Neutrophil (primary cell): ENCODE results near the gene SEPHS1.
"Not testable (repeated sequence)": the region's sequence is repeated elsewhere in the genome, so short reads cannot be mapped to it uniquely, and the experiment has no call there.

Source experiments
- H3K27ac ChIP-seq: fragments of 200-600 bp; sonication (generic); 2 replicates; pipeline ENCODE4 v1.5.1; 2016; ENCODE audit warnings: mild to moderate bottlenecking, moderate library complexity
- H3K27me3 ChIP-seq: fragments of 200-600 bp; sonication (generic); 2 replicates; pipeline ENCODE4 v1.6.0; 2016; ENCODE audit warnings: mild to moderate bottlenecking
- H3K36me3 ChIP-seq: fragments of 200-600 bp; sonication (generic); 2 replicates; pipeline ENCODE4 v1.5.1; 2017
- H3K4me1 ChIP-seq, 2 experiments: fragments of 200-600 bp in 1 of 2; sonication (generic) in 1 of 2; 1 replicate in 1 of 2; 2 replicates in 1 of 2; pipeline versions ENCODE4 v1.5.1 to v1.6.1; 2013 to 2016; ENCODE audit warnings: low read depth in 1 of 2, low read length in 1 of 2, mild to moderate bottlenecking in 1 of 2, moderate library complexity in 1 of 2; ENCODE audit not compliant: control insufficient read depth in 1 of 2, insufficient read depth in 1 of 2
- H3K4me3 ChIP-seq, 2 experiments: fragments of 200-600 bp in 1 of 2; sonication (generic) in 1 of 2; 1 replicate in 1 of 2; 2 replicates in 1 of 2; pipeline ENCODE4 v1.5.1; 2013 to 2016; ENCODE audit warnings: low read depth in 1 of 2, low read length in 1 of 2, mild to moderate bottlenecking in 1 of 2, moderate library complexity in 1 of 2
- H3K9me3 ChIP-seq: fragments of 200-600 bp; sonication (generic); 2 replicates; pipeline ENCODE4 v1.5.1; 2016
- CTCF ChIP-seq: fragments of 200-600 bp; sonication (generic); IDR thresholded peaks from 2 replicates; pipeline ENCODE4 v1.5.1; 2016; ENCODE audit warnings: antibody characterized with exemption

Gene SEPHS1

DNA sequence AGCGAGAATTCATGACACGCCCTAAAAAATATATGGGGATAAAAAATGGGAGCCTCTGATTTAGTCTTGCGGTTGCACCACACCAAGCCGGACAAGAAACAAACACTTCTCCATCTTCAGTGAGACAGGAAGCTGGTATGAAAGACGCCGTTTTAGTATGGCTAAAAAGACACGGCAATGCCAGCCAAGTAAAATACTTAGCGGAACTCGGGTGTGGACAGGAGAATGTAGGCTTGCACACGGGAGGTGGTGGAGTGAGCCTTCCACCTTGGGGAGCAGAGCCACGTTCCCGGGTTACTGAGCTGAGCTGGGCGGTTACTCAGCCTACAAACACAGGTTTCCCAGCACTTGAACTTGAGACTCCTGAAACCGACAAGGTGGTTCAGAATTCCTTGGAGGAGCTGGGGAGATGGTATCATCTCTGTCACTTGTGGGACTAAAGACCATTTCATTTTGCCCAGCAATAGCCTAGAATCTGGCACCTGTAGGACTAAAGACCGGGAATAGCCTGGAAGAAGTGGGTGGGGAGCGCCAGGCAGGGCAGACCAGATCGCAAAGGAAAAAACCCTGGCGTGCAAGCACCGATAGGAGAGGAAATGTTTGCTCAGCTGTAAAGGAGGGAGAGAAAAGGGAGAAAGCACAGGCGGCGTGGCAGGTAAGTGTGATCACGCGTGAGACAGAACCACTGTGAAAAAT is 34.8 kb upstream of the SEPHS1 start:
- H3K9me3 ChIP-seq, result no peaks in the 10 kb centered on the region
- no peak for TF ChIP-seq CTCF
- no peak overlapping the region for H3K27ac ChIP-seq
- peaks cover 60% of the 10 kb centered on the region for H3K27me3 ChIP-seq
- H3K36me3 ChIP-seq, result no peaks in the 10 kb centered on the region
- no peak overlapping the region for H3K4me3 ChIP-seq
- no peaks in the 10 kb centered on the region for H3K4me1 ChIP-seq

GRCh38 chr10:13379061-13379460 is 31.0 kb upstream of the SEPHS1 start:
- not testable (repeated sequence) for H3K27ac ChIP-seq, H3K36me3 ChIP-seq, H3K4me1 ChIP-seq, H3K9me3 ChIP-seq, H3K4me3 ChIP-seq
- peaks cover 38% of the 10 kb centered on the region for H3K27me3 ChIP-seq

GRCh38 chr10:13376746-13377145 is 28.7 kb upstream of the SEPHS1 start:
- Histone ChIP-seq H3K9me3 (no peaks in the 10 kb centered on the region), H3K4me1 (no peaks in the 10 kb centered on the region), H3K27me3 (peaks cover 15% of the 10 kb centered on the region), H3K36me3 (no peaks in the 10 kb centered on the region), H3K27ac (no peak overlapping the region), H3K4me3 (no peak overlapping the region)
- no peak for TF ChIP-seq CTCF

GRCh38 chr10:13376297-13376696 is 28.2 kb upstream of the SEPHS1 start:
- H3K27me3 ChIP-seq, result peaks cover 10% of the 10 kb centered on the region
- no peak overlapping the region for H3K4me3 ChIP-seq
- H3K4me1 ChIP-seq, result no peaks in the 10 kb centered on the region
- no peak for TF ChIP-seq CTCF
- H3K27ac ChIP-seq, result no peak overlapping the region
- H3K9me3 ChIP-seq, result no peaks in the 10 kb centered on the region
- H3K36me3 ChIP-seq, result no peaks in the 10 kb centered on the region

GRCh38 chr10:13375791-13376190 is 27.7 kb upstream of the SEPHS1 start:
- Histone ChIP-seq H3K27me3 (peaks cover 5% of the 10 kb centered on the region), H3K4me1 (no peaks in the 10 kb centered on the region), H3K9me3 (no peaks in the 10 kb centered on the region), H3K36me3 (no peaks in the 10 kb centered on the region), H3K27ac (no peak overlapping the region), H3K4me3 (no peak overlapping the region)
- TF ChIP-seq CTCF, result no peak

- Histone ChIP-seq H3K36me3 (no peaks in the 10 kb centered on the region), H3K27ac (no peak overlapping the region), H3K9me3 (no peaks in the 10 kb centered on the region), H3K4me3 (no peak overlapping the region), H3K4me1 (no peaks in the 10 kb centered on the region), H3K27me3 (no peaks in the 10 kb centered on the region)
- no peak for TF ChIP-seq CTCF
These were observed 25.6 kb upstream of the SEPHS1 start for GRCh38 chr10:13373644-13374043.
